22Rv1 (cell line): ENCODE measurements around the gene SMTNL1.

ENCODE experiments used
- H3K27ac ChIP-seq: fragments of 450-650 bp; 2 replicates; pipeline ENCODE4 v1.5.1; 2017
- CTCF ChIP-seq: fragments of 450-650 bp; IDR thresholded peaks from 2 replicates; pipeline ENCODE4 v1.5.1; 2017; ENCODE audit warnings: mild to moderate bottlenecking
- ZFX ChIP-seq: fragments of 450-650 bp; IDR thresholded peaks from 2 replicates; pipeline ENCODE4 v1.6.1; 2017; ENCODE audit warnings: antibody characterized with exemption, borderline replicate concordance

Gene SMTNL1

GRCh38 chr11:57546869-57547475, 9.6 kb downstream of the SMTNL1 start:
- H3K27ac ChIP-seq, result no peak overlapping the region
- TF ChIP-seq ZFX (no peak), CTCF (no peak)

DNA sequence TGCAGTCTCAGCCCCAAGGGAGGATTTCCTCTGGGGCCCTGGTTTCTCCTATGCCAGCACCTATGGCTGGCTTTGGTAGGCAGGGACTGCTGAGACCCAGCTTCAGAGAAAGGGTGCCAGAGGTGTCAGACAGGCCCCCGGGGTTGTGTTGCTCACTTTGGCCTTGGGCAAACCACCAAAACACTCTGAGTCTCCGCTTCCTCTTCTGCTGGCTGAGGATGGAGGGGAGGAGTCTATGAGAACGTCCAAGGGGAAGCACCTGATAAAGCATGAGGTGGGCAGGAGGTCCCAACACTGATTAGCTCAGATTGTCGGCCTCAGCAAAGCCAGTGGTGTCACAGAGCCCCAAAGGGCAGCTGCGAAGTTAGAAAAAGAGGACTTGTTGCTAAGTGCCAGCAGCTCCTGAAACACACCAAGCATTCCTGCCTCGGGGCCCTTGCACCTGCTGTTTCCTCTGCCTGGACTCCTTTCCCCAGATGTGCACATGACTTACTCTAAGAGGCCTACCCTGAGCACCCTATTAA, 10.5 kb downstream of the SMTNL1 start:
- H3K27ac ChIP-seq, result no peak overlapping the region
- no peak for TF ChIP-seq ZFX
- no peak for TF ChIP-seq CTCF

- no peak overlapping the region for H3K27ac ChIP-seq
- TF ChIP-seq CTCF (no peak), ZFX (no peak)
Measured at GRCh38 chr11:57549983-57550382, 12.6 kb downstream of the SMTNL1 start.

DNA sequence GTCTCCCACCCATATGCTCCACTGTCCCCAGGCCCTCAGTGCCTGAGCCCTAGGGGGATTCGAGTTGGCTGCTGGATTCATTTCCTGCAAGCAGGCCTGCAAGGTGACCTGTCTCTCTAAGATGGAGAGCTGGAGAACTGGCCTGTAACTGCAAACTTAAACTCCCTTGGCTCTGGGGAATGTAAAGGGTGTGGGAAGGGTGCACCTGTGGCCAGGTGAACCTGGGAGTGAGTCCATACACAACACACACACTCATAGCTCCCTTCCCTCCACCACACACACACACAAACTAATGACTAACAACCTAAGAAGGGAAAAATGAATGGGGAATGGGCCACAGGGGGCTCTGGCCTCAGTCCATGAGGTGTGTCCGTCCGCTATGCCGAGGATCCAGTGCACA, 14.5 kb downstream of the SMTNL1 start:
- H3K27ac ChIP-seq, result no peak overlapping the region
- TF ChIP-seq CTCF, result no peak
- TF ChIP-seq ZFX, result no peak

- TF ChIP-seq ZFX, result no peak
- TF ChIP-seq CTCF, result no peak
- no peak overlapping the region for H3K27ac ChIP-seq
Measured at GRCh38 chr11:57552479-57552878, 15.1 kb downstream of the SMTNL1 start.

- H3K27ac ChIP-seq, result no peak overlapping the region
- TF ChIP-seq CTCF (no peak), ZFX (no peak)
Measured at GRCh38 chr11:57555393-57555792, 18.0 kb downstream of the SMTNL1 start.

DNA sequence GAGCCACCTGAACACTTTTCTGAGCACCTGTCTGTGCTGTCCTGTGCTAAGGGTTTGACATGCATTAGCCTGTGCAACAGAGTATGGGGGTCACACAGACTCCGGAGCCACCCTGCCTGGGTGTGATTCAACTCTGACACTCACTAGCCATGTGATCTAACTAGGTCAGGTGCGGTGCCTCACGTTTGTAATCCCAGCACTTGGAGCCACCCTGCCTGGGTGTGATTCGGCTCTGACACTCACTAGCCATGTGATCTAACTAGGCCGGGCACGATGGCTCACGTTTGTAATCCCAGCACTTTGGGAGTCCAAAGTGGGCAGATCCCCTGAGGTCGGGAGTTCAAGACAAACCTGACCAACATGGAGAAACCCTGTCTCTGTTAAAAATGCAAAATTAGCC, 18.6 kb downstream of the SMTNL1 start:
- TF ChIP-seq CTCF (no peak), ZFX (no peak)
- H3K27ac ChIP-seq, result no peak overlapping the region
